PC-3 (cell line): ENCODE data around the gene TEAD1. TPM values are rescaled to one million over a fixed set of nuclear protein-coding genes. Genes with fewer than 3 reads are reported as not detected.

Source experiments
- ATAC-seq: fragments of 200-7000 bp; cut with Tn5 transposase; 2 replicates; pipeline ENCODE4 v1.9.1; 2020; ENCODE audit warnings: mild to moderate bottlenecking, moderate library complexity
- BruUV-seq: library from RNA; stranded (reverse); fragments of 400-500 nt; replicated peaks from 2 replicates; lab custom pipeline; 2021; lab: Mats Ljungman, UMichigan
- CTCF ChIA-PET: fragments of 300-600 bp; sonication (Branson Sonifier 250); formaldehyde crosslinking; loops from one replicate; lab custom pipeline; 2022; ENCODE audit warnings: antibody characterized with exemption; lab: Charles Lee
- POLR2A ChIA-PET: fragments of 300-600 bp; sonication (Branson Sonifier 250); formaldehyde crosslinking; loops from one replicate; lab custom pipeline; 2022; ENCODE audit warnings: antibody characterized with exemption; ENCODE audit not compliant: unreplicated experiment; lab: Charles Lee
- DNase-seq: peaks from one replicate; pipeline ENCODE4 v3.0.0-alpha.2; 2015
- H2AFZ ChIP-seq: fragments of 300-600 bp; sonication (generic); 2 replicates; pipeline ENCODE4 v1.6.0; 2016; ENCODE audit warnings: antibody characterized with exemption, low read length
- H3F3A ChIP-seq: fragments of 300-600 bp; sonication (generic); one replicate; pipeline ENCODE4 v1.6.0; 2017; ENCODE audit warnings: antibody characterized with exemption, low read length, control low read depth, mild to moderate bottlenecking; ENCODE audit not compliant: unreplicated experiment
- H3K27ac ChIP-seq: fragments of 300-600 bp; sonication (generic); 2 replicates; pipeline ENCODE4 v1.5.1; 2016; ENCODE audit warnings: mild to moderate bottlenecking, low read length
- H3K27me3 ChIP-seq: fragments of 300-600 bp; sonication (generic); 2 replicates; pipeline ENCODE4 v1.6.1; 2016; ENCODE audit warnings: low read length, mixed read lengths
- H3K36me3 ChIP-seq: fragments of 300-600 bp; sonication (generic); 2 replicates; pipeline ENCODE4 v1.6.1; 2016; ENCODE audit warnings: low read depth, mixed run types, low read length, mixed read lengths
- H3K4me1 ChIP-seq: fragments of 300-600 bp; sonication (generic); 2 replicates; pipeline ENCODE4 v1.5.1; 2016; ENCODE audit warnings: low read length; ENCODE audit not compliant: insufficient read depth
- H3K4me2 ChIP-seq: fragments of 300-600 bp; sonication (generic); 2 replicates; pipeline ENCODE4 v1.6.0; 2016; ENCODE audit warnings: low read length
- H3K4me3 ChIP-seq: fragments of 300-600 bp; sonication (generic); 2 replicates; pipeline ENCODE4 v1.5.1; 2016; ENCODE audit warnings: mild to moderate bottlenecking, low read length, mixed read lengths
- H3K79me2 ChIP-seq: fragments of 300-600 bp; sonication (generic); 2 replicates; pipeline ENCODE4 v1.6.1; 2017; ENCODE audit warnings: low read length, mixed read lengths
- H3K9ac ChIP-seq: fragments of 300-600 bp; sonication (generic); 2 replicates; pipeline ENCODE4 v1.6.0; 2016; ENCODE audit warnings: mild to moderate bottlenecking, low read length
- H3K9me2 ChIP-seq: fragments of 300-600 bp; sonication (generic); replicated peaks from 2 replicates; pipeline ENCODE4 v1.6.1; 2016; ENCODE audit warnings: mixed run types, low read length, mixed read lengths
- H3K9me3 ChIP-seq: fragments of 300-600 bp; sonication (generic); 2 replicates; pipeline ENCODE4 v1.6.1; 2016; ENCODE audit warnings: low read length, mixed read lengths
- H4K20me1 ChIP-seq: fragments of 300-600 bp; sonication (generic); 2 replicates; pipeline ENCODE4 v1.6.1; 2016; ENCODE audit warnings: low read length, mixed read lengths
- EZH2 ChIP-seq: fragments of 300-600 bp; sonication (generic); IDR thresholded peaks from one replicate; pipeline ENCODE4 v1.6.1; 2017; ENCODE audit warnings: antibody characterized with exemption, mild to moderate bottlenecking, low read length; ENCODE audit not compliant: unreplicated experiment
- EZH2phosphoT487 ChIP-seq: fragments of 300-600 bp; sonication (generic); IDR thresholded peaks from 2 replicates; pipeline ENCODE4 v1.6.1; 2018; ENCODE audit warnings: mild to moderate bottlenecking, antibody characterized with exemption, low read length, borderline replicate concordance
- intact Hi-C: fragments of 100-400 bp; cut with micrococcal nuclease; formaldehyde crosslinking; loops from 2 replicates; pipeline ENCODE4 v1.9.0; 2023
- total RNA-seq: library from RNA; depleted of rRNA; stranded (reverse); fragments of >200 nt; gene quantifications from 2 replicates; pipeline ENCODE4 v1.2.3, GENCODE V29; 2014
- TF ChIP-seq, protein P1 (sequence below): fragments of 300-600 bp; sonication (generic); conservative IDR thresholded peaks from 2 replicates; pipeline ENCODE4 v1.5.1; 2017; ENCODE audit warnings: antibody characterized with exemption, low read depth, mild to moderate bottlenecking, low read length

The TEAD1 gene
- total RNA-seq, 1 experiment from 2014 or later, result 70.2 TPM

DNA sequence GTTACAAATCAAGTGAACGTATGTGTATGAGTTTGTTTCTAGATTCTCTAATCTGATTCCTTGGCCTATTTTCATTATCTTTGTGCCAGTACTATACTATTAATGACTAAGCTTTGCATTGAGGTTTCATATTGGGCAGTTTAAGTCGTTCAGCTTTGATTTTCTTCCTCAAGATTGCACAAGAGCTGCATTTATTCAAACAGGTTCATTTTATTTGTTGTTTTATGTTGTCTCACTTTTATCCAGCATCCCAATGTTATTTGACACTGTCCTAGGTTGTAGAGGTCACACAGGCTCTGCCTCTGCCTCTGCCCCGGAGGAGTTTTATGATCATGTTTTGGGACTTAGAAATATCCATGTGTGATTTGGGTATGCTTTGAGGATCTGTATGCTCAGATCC lies 79.8 kb downstream of the TEAD1 start:
- no peak overlapping the region for H2AFZ ChIP-seq
- peaks cover 95% of the 10 kb centered on the region for H3K79me2 ChIP-seq
- peak; percentile 36 for DNase-seq
- ATAC-seq, result peak; percentile 44
- H3K27ac ChIP-seq, result peak overlapping the region; percentile 23; the same call in 1 of the 2 replicates
- H3K4me3 ChIP-seq, result no peak overlapping the region
- H3F3A ChIP-seq, result no peaks in the 10 kb centered on the region
- no peaks in the 10 kb centered on the region for H3K9me2 ChIP-seq
- no TSS peak for BruUV-seq
- POLR2A ChIA-PET, result interaction anchor here (0.6 kb wide), 1 partner anchor 30 kb away, joined by 4 read pairs; no protein-coding TSS in a partner anchor
- H3K27me3 ChIP-seq, result no peaks in the 10 kb centered on the region
- no peak overlapping the region for H3K9ac ChIP-seq
- H3K9me3 ChIP-seq, result no peaks in the 10 kb centered on the region
- TF ChIP-seq EZH2, result no peak
- TF ChIP-seq, protein P1, sequence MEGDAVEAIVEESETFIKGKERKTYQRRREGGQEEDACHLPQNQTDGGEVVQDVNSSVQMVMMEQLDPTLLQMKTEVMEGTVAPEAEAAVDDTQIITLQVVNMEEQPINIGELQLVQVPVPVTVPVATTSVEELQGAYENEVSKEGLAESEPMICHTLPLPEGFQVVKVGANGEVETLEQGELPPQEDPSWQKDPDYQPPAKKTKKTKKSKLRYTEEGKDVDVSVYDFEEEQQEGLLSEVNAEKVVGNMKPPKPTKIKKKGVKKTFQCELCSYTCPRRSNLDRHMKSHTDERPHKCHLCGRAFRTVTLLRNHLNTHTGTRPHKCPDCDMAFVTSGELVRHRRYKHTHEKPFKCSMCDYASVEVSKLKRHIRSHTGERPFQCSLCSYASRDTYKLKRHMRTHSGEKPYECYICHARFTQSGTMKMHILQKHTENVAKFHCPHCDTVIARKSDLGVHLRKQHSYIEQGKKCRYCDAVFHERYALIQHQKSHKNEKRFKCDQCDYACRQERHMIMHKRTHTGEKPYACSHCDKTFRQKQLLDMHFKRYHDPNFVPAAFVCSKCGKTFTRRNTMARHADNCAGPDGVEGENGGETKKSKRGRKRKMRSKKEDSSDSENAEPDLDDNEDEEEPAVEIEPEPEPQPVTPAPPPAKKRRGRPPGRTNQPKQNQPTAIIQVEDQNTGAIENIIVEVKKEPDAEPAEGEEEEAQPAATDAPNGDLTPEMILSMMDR, result no peak
- no peak for TF ChIP-seq EZH2phosphoT487
- H3K36me3 ChIP-seq, result no peaks in the 10 kb centered on the region
- CTCF ChIA-PET, result interaction anchor here (0.6 to 1.2 kb wide), 3 partner anchors 50 to 73 kb away, joined by 3 to 4 read pairs (median 3); no protein-coding TSS in a partner anchor
- H4K20me1 ChIP-seq, result peaks cover 14% of the 10 kb centered on the region; the same call in 1 of the 2 replicates
- H3K4me2 ChIP-seq, result peak overlapping the region; percentile 21
- H3K4me1 ChIP-seq, result peaks cover 23% of the 10 kb centered on the region
- intact Hi-C loops, result no loop called here

- Histone ChIP-seq H3K4me3 (no peak overlapping the region), H3K9ac (no peak overlapping the region), H3K27ac (peak overlapping the region; percentile 23; the same call in 1 of the 2 replicates), H3K4me1 (peaks cover 23% of the 10 kb centered on the region), H3F3A (no peaks in the 10 kb centered on the region), H3K9me3 (no peaks in the 10 kb centered on the region), H3K36me3 (no peaks in the 10 kb centered on the region), H3K27me3 (no peaks in the 10 kb centered on the region), H3K9me2 (no peaks in the 10 kb centered on the region), H3K79me2 (peaks cover 95% of the 10 kb centered on the region), H3K4me2 (peak overlapping the region; percentile 21), H4K20me1 (peaks cover 14% of the 10 kb centered on the region; the same call in 1 of the 2 replicates), H2AFZ (no peak overlapping the region)
- DNase-seq, result peak; percentile 19
- no TSS peak for BruUV-seq
- CTCF ChIA-PET, result interaction anchor here (0.6 to 1.2 kb wide), 2 partner anchors 61 to 74 kb away, joined by 3 to 4 read pairs; no protein-coding TSS in a partner anchor
- peak; percentile 17; the same call in 1 of the 2 replicates for ATAC-seq
- POLR2A ChIA-PET, result interaction anchor here (0.6 kb wide), 1 partner anchor 122 kb away, joined by 6 read pairs; no protein-coding TSS in a partner anchor
- no peak for TF ChIP-seq EZH2phosphoT487
- no peak for TF ChIP-seq EZH2
- TF ChIP-seq, protein P1, result no peak
- intact Hi-C loops, result no loop called here
These were observed 80.5 kb downstream of the TEAD1 start for GRCh38 chr11:12754582-12755234.
